Measurements from ENCODE around the gene PLAU.

PLAU gene

GRCh38 chr10:73893426-73893825 lies 17.5 kb upstream of the PLAU start:
- TF ChIP-seq USF1 (IDR thresholded peaks at IDR 0.05), result no peak
- TF ChIP-seq ZBTB7A (IDR thresholded peaks at IDR 0.05; ENCODE audit: low read depth), result no peak
- no peak for TF ChIP-seq MAX (IDR thresholded peaks at IDR 0.05)
- no peak for TF ChIP-seq YY1 (IDR thresholded peaks at IDR 0.05; ENCODE audit: low read depth)
- TF ChIP-seq, protein P1, sequence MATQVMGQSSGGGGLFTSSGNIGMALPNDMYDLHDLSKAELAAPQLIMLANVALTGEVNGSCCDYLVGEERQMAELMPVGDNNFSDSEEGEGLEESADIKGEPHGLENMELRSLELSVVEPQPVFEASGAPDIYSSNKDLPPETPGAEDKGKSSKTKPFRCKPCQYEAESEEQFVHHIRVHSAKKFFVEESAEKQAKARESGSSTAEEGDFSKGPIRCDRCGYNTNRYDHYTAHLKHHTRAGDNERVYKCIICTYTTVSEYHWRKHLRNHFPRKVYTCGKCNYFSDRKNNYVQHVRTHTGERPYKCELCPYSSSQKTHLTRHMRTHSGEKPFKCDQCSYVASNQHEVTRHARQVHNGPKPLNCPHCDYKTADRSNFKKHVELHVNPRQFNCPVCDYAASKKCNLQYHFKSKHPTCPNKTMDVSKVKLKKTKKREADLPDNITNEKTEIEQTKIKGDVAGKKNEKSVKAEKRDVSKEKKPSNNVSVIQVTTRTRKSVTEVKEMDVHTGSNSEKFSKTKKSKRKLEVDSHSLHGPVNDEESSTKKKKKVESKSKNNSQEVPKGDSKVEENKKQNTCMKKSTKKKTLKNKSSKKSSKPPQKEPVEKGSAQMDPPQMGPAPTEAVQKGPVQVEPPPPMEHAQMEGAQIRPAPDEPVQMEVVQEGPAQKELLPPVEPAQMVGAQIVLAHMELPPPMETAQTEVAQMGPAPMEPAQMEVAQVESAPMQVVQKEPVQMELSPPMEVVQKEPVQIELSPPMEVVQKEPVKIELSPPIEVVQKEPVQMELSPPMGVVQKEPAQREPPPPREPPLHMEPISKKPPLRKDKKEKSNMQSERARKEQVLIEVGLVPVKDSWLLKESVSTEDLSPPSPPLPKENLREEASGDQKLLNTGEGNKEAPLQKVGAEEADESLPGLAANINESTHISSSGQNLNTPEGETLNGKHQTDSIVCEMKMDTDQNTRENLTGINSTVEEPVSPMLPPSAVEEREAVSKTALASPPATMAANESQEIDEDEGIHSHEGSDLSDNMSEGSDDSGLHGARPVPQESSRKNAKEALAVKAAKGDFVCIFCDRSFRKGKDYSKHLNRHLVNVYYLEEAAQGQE (IDR thresholded peaks at IDR 0.05; ENCODE audit: low read depth), result no peak

DNA sequence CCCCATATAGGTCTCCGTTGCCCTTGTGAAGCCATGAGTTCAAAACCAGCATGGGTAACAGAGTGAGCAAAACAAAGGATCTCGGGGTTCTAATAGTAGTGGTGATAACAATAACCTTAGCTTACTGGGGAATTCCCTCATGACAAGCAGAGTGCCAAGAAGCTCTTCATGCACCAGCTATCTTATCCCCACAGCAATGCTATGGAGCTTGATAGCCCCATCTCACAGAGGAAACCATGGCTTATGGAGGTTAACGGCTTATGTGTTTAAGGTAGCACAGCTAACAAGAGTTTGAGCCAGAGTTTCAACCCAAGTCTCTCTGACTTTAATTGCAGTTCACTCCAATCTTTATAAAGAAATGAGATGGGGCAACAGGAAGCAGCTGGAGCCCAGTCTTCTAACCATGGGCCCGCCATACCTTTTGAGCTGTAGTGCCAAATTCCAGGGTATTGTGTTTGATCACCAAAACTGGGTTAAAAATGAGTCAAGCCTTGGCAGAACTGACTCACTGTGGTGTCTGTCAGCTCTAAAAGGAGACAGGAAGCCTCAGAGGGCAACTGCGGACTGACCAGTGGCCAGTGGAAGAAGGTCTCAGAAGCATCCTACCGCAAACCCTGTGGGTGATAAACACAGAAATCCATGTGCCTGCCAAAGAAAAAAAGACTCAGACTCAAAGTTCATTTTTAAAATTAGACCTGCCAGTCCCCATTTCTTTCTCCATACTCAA lies 16.5 kb upstream of the PLAU start:
- TF ChIP-seq EP300 (IDR thresholded peaks at IDR 0.05; ENCODE audit: borderline replicate concordance), result peak; percentile 39; the same call in 1 of the 2 replicates
- no peak for TF ChIP-seq TAF1 (IDR thresholded peaks at IDR 0.05; ENCODE audit: low read depth)
- peak; percentile 65 for TF ChIP-seq TCF12 (IDR thresholded peaks at IDR 0.05; ENCODE audit: low read depth)
- TF ChIP-seq RAD21 (IDR thresholded peaks at IDR 0.05; ENCODE audit: low read depth), result no peak
- TF ChIP-seq NFIC (IDR thresholded peaks at IDR 0.05), result peak; percentile 60
- TF ChIP-seq TEAD4 (IDR thresholded peaks at IDR 0.05), result peak; percentile 50

DNA sequence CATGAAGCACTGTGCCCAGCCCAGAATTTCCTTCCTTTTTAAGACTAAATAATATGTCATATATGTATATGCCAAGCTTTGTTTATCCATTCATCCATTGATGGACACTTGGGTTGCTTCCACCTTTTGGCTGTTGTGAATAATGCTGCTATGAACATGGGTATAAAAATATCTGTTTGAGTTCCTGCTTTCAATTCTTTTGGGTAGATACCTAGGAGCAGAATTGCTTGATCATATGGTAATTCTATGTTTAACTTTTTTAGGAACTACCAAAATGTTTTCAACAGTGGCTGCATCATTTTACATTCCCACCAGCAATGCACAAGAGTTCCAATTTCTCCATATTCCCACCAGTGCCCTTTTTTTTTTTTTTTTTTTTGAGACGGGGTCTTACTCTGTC lies 13.2 kb upstream of the PLAU start:
- TF ChIP-seq NFIC (IDR thresholded peaks at IDR 0.05), result no peak
- no peak for TF ChIP-seq RAD21 (IDR thresholded peaks at IDR 0.05; ENCODE audit: low read depth)
- TF ChIP-seq, protein P1 (IDR thresholded peaks at IDR 0.05; ENCODE audit: low read depth), result no peak
- no peak for TF ChIP-seq EGR1 (IDR thresholded peaks at IDR 0.05)
- no peak for TF ChIP-seq YY1 (IDR thresholded peaks at IDR 0.05; ENCODE audit: low read depth)
- TF ChIP-seq MAX (IDR thresholded peaks at IDR 0.05), result no peak
- no peak for TF ChIP-seq TEAD4 (IDR thresholded peaks at IDR 0.05)
- TF ChIP-seq TCF12 (IDR thresholded peaks at IDR 0.05; ENCODE audit: low read depth), result no peak
- no peak for TF ChIP-seq ZBTB7A (IDR thresholded peaks at IDR 0.05; ENCODE audit: low read depth)
- no peak for TF ChIP-seq CREB1 (IDR thresholded peaks at IDR 0.05; ENCODE audit: low read depth)
- no peak for TF ChIP-seq EP300 (IDR thresholded peaks at IDR 0.05; ENCODE audit: borderline replicate concordance)
- TF ChIP-seq TAF1 (IDR thresholded peaks at IDR 0.05; ENCODE audit: low read depth), result no peak
- TF ChIP-seq USF1 (IDR thresholded peaks at IDR 0.05), result no peak
- no peak for TF ChIP-seq FOXM1 (IDR thresholded peaks at IDR 0.05; ENCODE audit: borderline replicate concordance, low read depth)
- no peak for TF ChIP-seq CEBPB (IDR thresholded peaks at IDR 0.05)

- 0 out of 2 replicates have a peak, but pooled peaks have one; percentile 24 for TF ChIP-seq TAF1 (IDR thresholded peaks at IDR 0.05; ENCODE audit: low read depth)
- TF ChIP-seq CREB1 (IDR thresholded peaks at IDR 0.05; ENCODE audit: low read depth), result no peak
Measured at GRCh38 chr10:73898730-73899410, 12.1 kb upstream of the PLAU start.

GRCh38 chr10:73899423-73899822 lies 11.5 kb upstream of the PLAU start:
- TF ChIP-seq RAD21 (IDR thresholded peaks at IDR 0.05; ENCODE audit: low read depth) (no peak), CREB1 (IDR thresholded peaks at IDR 0.05; ENCODE audit: low read depth) (no peak), EP300 (IDR thresholded peaks at IDR 0.05; ENCODE audit: borderline replicate concordance) (peak; percentile 22; the same call in 1 of the 2 replicates), TCF12 (IDR thresholded peaks at IDR 0.05; ENCODE audit: low read depth) (peak; percentile 68; the same call in 1 of the 2 replicates), MAX (IDR thresholded peaks at IDR 0.05) (peak; percentile 31; the same call in 1 of the 2 replicates), NFIC (IDR thresholded peaks at IDR 0.05) (no peak), USF1 (IDR thresholded peaks at IDR 0.05) (no peak), TEAD4 (IDR thresholded peaks at IDR 0.05) (peak; percentile 68), CEBPB (IDR thresholded peaks at IDR 0.05) (no peak), TAF1 (IDR thresholded peaks at IDR 0.05; ENCODE audit: low read depth) (0 out of 2 replicates have a peak, but pooled peaks have one; percentile 1)

Measured in Ishikawa (cell line).